Left hindlimb (tissue), 1 donor: ENCODE results near the gene MYO18A.
"Not testable (repeated sequence)": the region's sequence is repeated elsewhere in the genome, so short reads cannot be mapped to it uniquely, and the experiment has no call there.

Experiments
- DNase-seq: peaks from one replicate; pipeline ENCODE4 v3.0.0-alpha.2; 2018

MYO18A gene

DNA sequence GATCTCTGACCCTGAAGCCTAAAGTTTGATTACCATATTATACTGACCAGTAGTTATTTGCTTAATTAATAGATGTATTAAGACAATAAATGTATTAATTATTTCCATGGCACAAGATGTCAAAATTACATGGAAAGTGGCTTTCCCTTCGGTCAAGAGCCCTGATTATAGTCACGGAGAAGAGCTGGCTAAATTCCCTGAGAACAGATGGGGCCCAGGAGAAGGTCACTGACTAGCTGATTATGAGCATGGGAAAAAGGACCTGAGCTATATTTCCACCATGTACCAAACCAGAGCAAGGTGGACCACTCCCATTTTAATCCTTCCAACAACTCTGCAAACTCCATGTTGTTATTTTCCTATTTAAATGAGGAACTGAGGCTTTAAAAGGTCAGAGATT lies 12.9 kb upstream of the MYO18A start:
- DNase-seq, result no peak

DNA sequence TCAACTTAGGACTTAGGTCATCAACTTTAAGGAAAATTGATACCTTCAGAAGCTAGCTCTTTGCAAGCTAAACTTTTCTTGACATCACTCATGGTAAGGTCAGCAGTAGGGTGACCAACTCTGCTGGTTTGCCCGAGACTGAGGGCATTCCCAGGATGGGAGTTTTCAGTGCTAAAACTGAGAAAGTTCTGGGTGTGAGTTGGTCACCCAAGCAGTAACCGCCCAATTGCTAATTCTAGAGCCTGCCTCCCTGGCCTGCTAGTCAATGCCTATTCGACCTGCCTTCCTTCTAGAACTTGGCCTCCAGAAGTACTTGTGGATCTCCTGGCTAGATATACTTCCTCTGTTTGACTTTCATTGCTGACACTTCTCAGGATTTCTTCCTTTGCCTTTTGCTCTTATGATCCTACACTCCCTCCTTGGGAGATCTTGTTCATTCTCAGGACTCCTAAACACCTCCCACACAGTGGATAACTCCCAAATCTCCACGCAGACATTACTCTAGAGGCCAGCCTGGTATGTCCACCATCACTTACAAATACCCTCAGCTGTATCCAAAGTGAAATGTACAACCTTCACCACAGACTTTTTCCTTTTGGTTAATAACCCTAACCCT lies 10.5 kb upstream of the MYO18A start:
- no peak for DNase-seq

DNA sequence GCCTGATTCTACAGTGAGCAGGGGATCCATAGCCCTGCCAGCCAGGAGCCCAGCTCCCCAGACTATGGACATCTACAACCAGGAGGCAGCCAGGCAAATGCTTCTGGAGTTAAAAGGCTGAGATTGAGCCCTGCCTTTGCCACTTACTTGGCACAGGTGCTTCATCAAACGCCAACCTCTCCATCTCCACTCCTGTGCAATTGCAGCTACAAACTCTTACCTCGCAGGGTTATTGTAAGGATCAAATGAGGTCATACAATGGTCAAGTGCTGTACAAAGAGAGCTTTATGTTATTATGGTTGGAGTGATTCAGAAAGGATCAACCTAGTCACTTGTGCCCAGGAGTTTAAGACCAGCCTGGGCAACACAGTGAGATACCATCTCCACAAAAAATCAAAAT lies 9.8 kb upstream of the MYO18A start:
- DNase-seq, result no peak

DNA sequence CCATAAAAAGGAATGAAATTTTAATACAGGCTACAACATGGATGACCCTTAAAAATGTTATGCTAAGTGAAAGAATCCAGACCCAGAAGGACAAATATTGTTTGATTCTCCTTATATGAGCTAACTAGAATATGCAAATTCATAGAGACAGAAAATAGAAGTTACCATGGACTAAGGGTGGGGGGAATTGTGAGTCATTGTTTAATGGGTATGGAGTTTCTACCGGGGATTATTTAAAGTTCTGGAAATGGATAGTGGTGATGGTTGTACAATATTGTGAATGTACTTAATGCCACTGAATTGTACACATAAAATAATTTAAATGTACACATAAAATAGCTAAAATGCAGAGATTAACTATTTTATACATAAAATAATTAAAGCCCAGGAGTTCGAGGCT lies 9.2 kb upstream of the MYO18A start:
- no peak for DNase-seq

DNA sequence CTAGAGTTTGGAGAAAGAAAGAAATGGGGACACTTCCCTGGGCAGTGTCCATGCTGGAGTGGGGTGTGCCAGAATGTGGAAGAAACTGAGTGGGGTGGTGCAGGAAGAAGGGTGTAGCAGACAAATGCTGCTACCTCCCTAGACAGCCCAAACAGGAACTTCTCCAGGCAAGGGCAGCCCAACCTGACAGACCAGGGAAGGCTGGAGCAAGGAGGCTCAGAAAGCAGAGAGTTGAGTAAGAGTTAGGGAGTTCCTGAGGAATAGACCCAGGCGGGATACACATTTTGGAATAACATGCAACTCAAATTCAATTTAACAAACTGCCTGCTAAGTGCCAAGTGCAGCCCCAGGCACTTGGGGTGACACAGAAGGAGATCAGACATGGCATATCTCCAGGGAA lies 1.0 kb upstream of the MYO18A start:
- no peak for DNase-seq

DNA sequence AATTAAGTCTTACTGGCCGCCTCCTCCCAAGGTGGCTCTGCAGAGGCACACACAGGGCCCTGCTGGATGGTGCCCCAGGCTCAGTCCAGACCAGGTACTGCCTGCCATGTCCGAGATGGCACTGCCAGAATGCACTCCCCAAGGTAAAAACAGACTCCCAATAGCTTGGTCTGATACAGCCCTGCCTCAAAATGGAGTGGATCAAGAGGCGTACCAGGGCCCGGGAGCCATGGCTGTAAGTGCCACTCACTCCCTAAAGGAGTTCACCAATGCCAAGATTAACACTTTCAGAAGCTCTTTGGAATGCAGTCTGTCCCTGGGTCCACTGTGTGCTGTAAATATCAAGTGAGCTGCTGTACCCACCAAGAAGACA lies 576 bp upstream of the MYO18A start:
- DNase-seq, result no peak

DNA sequence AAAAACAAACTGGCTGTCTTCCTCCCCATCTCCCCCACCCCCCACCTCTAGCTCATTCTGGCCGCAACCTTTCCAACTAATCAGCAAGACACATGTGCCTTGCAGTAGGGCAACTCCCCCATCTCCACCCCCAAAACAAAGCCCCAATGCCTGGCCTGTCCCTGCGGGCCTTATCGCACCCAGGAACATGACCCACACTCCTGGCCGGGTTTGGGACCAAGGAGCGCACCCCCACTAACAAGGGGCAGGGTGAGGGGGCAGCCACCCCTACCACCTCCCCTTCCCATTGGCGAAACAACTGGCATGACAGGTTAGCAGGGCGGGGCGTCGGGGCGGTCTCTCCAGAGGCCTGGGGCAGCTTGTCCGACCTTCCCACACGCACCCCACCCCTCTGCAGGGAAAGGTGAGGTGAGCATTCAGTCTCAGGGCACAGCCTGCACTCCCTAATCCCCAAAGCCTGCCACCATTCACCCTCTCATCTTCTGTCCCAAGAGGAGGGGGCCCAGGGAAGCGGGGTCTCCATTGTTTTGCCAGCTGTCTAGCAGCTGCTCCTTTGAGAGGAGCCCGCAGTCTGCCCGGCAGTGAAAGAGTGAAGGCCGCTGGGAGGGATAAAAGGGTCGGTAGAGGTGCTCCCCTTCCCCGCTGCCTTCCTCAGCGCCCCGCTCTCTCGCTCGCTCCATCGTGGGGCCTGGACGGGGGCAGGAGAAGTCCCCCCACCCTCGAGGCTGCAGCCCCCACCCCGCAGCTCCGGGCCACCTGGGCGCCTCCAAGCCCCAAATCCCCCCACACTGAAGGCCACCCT lies 765 bp downstream of the MYO18A start:
- peak; percentile 40 for DNase-seq

DNA sequence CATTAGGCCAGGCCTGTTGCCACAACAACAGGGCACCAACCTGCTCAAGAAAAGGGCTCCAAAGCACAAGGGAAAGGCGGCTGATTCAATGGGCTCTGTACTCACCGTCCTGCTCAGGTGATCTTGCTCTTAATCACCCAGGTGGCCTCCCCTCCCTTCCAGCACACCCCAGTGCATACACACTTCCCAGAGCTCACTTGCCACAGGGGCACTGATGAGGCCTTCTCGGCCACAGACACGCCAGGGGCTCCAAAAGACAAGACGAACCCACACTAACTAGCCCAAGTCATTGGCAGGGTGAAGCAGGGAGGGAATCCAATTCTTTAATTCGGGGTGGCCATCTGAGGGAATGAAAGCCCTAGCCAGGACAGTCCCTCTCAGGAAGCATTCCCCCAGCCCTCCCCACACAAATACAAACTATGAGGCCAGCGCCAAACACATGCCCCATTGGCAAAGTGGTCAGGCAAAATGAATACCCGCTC lies 1.4 kb downstream of the MYO18A start:
- DNase-seq, result no peak

DNA sequence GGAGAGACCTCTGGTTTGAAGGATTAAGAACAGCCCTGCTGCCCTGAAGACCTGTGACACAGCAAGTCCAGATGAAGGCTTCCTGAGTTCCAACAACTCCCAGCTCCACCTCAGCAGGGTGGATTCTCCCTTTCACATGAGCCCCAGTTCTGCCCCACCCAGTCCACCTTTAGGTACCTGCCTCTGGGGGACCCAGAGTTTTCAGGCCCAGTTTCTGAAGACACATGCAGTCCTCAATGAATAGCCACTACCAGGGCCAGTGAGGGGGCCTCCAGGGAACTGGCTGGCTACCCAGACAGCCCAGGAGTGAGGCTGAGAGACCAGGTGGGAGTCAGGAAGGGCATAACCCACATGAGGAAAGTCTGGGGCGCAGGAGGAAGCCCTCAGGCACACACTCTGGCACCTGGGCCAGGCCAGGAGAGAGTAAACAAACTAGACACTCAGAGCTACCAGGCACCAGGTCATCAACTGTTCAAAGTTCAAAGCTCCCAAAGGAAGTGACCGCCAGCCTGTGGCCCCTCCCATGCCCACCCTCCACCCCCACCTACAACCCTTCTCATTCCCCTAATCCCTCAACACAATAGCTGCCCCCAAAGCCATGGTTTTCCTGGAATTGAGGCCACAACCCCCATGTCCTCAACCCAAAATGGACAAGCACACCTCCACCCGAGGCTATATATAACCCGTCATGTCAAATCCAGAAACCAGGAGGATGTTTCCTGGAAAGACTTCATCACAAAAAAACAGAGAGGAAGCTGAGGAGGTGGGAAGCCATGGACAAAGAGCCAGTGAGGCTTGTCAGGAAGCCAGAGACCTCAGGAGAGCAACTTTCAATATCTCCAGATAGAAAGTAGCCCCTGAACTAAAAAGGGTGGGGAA lies 2.1 kb downstream of the MYO18A start:
- DNase-seq, result no peak

DNA sequence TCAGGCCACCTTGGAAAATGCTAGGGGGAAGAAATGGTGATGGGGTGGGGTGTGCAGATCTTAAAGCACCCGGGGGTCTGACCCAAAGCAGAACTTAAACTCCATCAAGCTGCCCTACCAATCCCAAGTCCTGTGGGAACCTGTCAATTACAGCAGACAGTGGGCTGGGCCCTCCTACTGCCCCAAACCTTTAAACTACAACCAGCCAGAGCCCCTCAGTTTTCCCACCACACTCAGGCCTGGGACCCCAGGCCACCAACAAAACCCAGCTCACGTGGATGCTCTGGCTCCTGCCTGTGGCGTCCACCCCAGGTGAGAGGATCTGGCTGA lies 2.7 kb downstream of the MYO18A start:
- no peak for DNase-seq

DNA sequence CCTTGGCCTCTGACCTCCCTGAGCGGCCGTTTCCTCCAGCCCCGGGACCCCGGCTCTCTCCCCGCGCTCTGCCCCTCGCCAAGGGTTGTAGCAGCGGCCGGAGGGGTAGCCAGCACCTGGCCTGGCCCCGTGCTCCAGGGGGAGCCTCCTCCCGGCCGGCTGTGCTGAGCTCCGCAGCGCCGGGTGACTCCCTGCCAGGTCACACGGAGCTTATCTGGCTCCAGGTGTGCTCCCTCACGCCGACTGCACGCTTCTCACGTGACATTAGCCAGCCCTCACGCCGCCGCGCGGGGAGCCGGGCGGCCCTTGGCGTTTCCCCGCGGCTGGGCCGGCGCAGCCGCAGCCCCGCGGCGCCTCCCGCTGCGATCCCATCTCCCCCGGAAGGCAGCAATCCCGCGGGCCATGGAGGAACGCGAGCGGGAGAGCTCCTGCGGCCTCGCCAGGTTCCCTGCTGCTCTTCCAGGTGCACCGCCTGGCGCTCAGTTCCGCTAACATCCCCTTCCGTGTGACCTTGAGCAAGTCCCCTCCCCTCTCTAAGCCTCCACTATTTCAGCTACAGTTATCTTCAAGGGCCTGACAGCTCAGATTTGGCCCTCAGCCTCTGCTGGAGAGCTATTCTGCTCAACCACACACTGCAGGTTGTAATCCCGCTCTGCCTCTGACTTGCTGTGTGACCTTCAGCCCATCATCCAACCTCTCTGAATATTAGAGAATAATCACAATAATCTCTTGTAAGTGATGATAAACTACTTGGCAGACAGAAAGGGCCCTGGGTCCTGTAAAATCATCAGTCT lies 3.4 kb downstream of the MYO18A start:
- peak; percentile 43 for DNase-seq

DNA sequence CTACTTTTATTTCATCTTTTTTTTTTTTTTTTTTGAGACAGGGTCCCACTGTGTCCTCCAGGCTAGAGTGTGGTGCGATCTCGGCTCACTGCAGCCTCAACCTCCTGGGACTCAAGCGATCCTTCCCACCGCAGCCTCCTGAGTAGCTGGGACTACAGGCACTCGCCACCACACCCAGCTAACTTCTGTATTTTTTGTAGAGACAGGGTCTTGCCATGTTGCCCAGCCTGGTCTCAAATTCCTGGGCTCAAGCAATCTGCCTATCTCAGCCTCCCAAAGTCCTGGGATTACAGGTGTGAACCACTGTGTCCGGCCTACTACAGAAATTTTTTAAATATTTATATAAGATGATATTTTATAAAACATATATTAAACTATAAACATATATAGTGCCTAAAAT lies 4.8 kb downstream of the MYO18A start:
- DNase-seq, result no peak

DNA sequence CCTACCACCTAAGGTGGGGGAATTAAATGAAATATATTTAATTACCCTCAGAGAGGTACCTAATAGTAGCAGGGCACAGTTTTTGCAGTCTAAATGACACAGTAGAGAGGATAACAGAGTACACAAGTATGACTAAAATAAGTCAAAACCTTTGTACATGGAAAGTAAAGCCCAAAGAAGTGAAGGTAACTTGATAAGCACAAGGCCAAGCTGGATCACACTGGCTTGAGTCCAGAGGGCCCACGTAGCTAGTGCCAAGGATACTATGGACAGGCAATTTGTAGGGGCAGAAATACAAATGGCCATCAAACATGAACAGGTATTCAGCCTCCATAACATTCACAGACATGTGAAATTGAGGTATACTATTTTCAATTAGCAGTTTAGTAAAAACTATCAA lies 7.6 kb downstream of the MYO18A start:
- DNase-seq, result no peak

DNA sequence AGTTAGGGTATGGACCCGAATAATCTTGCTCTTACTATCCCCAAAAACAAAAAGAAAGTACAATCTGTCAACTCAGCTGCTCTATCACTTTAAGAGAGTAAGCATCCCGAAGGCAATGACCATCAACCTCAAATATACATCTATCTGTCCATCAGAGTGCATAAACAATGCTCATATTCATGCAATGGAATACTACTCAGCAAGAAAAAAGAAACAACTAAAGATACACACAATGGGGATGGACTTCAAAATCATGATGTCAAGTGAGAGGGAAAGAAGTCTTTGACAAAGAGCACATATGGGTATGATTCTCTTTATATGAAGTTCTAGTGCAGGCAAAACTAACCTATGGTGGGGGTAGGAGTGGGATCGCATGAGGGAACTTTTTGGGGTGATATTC lies 9.5 kb downstream of the MYO18A start:
- DNase-seq, result no peak

DNA sequence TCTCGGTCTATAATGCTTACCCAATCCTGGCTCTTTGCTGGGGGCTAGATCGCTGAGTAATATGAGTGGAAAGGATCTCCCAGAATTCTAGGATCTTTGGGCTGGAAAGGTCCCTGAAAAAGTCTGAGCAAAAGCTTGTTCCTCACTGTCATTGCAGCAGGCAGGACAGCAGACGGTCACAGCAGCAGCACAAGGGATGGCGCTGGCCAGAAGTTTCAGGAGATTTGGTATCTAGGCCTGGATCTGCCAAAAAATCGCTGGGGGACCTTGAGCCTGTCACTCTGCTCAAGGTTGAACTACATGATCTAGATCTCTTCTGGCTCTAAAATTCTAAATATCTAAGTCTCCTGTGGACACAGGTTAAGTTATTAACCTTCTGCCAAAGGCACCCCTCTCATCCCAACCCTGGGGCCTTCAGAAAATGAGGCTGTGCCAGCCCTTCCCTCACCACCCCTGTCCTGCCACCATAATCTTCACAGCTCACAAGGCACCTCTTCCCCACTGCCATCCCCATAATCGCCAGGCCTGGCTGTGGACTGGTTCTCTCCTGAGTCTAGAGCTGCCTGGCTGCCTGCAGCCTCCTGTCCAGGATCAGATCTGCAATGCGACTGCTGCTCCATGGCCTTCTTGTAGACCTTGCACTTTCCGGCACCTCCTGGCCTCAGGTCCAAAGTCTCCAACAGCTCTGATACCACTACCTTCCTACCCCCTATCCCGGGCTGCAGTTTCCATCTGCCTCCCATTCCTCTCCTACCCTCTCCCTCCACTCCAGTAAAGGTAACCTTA lies 10.2 kb downstream of the MYO18A start:
- no peak for DNase-seq

DNA sequence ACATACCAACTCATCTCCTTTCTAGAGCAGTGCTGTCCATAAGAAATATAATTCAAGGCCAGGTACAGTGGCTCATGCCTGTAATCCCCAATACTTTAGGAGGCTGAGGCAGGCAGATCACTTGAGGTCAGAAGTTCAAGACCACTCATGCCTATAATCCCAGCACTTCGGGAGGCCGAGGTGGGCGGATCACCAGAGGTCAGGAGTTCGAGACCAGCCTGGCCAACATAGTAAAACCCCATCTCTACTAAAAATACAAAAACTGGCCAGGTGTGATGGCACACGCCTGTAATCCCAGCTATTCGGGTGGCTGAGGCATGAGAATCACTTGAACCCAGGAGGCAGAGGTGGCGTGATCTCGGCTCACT lies 11.5 kb downstream of the MYO18A start:
- DNase-seq, result not testable (repeated sequence)

DNA sequence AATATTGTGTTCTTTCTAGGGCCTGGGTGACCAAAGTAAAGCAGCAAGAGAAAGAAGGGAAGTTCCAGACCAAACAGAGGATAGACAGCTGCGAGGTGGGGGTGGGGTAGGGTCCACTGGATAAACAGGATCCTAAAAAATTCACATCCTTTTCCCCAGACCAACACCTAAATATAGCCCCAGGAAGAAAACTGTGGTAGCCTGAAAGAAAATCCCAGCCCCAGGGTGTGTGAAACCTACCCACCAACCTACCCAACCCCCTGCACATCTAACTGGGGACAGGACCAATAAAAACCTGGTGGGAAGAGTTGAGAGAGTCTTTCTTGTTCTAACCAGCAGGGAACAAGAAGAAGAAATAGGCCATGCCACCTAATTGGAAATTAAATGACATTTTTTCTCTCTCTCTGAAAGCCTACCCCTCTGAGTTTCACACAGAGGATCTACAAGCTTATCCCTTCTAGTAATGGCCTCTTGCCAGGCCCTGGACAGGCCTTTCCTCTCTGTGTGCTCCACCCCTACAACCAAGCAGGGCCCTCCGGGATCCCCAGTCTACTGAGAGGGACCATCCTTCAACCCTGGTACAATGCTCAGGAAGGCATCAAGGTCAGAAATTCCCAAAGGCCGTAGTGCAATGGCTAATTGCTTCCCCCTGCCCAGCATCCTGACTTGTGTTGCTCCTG lies 12.0 kb downstream of the MYO18A start:
- DNase-seq, result no peak

DNA sequence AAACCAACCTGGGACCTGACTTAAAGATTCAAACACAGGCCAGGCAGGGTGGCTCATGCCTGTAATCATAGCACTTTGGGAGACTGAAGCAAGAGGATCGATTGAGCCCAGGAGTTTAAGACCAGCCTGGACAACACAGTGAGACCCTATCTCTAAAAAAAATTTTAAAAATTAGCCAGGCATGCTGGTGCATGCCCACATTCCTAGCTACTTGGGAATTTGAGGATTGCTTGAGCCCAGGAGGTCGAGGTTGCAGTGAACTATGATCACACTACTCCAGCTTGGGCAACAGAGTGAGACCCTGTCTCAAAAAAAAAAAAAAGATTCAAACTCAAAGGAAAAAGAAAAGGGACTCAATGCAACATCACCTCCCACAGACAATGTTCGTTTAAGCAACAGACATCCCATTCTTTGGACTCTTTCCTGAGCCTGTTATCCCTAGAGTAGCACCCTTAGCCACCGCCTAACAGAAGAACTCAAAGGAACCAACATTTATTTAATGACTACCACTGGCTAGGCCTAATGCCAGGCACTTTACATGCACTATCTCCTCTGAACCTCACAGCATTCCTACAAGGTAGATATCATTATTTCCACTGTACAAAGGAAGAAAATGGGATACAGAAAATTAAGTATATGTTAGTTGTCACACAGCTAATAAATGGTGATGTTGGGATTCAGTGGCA lies 12.7 kb downstream of the MYO18A start:
- DNase-seq, result no peak

DNA sequence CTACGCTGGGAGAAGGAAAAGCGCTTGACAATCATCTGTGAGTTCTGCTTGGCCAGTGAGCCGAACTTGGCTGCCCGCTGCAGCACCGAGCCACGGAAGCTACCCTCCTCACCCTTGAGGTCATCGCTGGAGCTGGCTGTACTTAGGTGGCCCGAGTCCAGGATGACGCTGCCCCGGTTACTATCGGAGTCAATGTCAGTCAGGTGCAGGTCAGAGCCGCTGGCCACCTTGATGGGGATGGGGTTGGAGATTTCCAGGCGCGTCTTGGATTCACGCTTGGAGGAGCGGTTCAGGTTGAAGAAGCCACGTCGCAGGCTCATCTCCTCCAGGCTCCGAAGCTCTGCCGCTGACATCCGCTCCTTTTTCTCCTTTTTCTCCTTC lies 13.7 kb downstream of the MYO18A start:
- DNase-seq, result no peak

DNA sequence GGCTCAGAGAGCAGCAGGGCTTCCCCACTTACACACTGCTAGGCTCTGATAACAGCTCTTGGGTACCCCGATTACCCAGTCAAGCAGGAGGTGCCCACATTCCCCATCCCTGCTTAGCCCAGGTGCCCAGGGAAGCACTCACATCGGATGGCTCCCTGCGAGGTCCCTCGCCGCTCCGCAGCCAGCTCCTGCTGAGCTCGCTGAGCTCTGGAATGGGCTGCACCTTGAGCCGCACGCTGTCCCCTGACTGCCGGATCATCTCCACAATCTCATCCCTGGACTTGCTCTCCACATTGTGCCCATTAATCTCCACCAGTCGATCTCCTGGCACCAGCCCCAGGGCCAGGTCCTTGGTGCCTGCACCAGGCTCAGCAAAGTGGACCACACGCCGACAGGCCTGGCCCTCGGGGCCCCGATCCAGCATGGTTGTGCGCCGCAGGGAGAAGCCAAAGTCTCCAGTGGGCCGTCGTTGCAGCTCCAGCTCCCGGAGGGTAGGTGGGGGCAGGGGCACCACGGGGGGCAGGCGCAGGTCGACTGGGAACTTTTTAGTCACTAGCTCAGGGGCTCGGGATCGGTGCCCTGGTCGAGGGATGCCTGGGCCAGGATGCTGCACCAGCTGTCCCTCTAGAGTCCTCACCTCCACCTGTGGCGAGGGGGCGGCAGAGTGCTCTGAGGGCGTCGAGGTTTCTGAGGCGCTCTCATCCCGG lies 14.2 kb downstream of the MYO18A start:
- no peak for DNase-seq
